ENCODE measurements around the gene RNF212.
"Not testable (repeated sequence)": the region's sequence is repeated elsewhere in the genome, so short reads cannot be mapped to it uniquely, and the experiment has no call there.

The RNF212 gene, protein sequence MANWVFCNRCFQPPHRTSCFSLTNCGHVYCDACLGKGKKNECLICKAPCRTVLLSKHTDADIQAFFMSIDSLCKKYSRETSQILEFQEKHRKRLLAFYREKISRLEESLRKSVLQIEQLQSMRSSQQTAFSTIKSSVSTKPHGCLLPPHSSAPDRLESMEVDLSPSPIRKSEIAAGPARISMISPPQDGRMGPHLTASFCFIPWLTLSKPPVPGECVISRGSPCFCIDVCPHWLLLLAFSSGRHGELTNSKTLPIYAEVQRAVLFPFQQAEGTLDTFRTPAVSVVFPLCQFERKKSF

DNA sequence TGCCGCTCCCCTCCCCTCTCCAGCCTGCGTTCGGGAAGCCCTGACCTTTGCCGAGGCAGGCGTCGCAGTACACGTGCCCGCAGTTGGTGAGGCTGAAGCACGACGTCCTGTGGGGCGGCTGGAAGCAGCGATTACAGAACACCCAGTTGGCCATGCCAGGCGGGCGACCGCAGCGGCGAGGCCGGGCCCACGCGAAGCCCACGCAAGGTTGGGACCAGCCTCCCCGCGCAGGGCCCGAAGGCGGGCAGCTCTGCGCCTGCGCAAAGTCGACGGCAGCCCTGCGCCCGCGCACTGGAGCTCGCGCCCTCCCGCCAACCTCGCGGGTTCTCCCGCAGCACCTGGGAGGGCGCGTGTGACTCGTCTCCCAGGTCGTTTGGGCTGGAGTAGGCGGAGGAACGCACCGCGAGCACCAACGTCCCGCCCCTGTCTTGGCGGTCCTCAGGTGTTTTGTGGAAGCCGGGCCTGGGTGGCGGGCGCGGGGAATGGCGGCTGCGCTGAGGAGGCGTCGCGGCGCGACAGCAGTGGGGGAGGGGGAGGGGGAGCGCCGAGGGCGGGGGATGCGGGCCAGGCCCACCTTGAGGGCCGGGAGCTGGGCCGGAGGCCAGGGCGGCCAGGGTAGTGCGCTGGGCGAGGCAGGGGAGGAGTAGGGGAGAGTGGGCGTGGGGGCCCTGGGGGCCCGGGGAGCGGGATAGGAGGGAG is at the start of gene RNF212:
Gene RNF212, minus strand, starts transcription at position 254 of the 699 bp plus-strand sequence. Its CDS starts 100 bp downstream, at position 154.
- DNase-seq: no peak

DNA sequence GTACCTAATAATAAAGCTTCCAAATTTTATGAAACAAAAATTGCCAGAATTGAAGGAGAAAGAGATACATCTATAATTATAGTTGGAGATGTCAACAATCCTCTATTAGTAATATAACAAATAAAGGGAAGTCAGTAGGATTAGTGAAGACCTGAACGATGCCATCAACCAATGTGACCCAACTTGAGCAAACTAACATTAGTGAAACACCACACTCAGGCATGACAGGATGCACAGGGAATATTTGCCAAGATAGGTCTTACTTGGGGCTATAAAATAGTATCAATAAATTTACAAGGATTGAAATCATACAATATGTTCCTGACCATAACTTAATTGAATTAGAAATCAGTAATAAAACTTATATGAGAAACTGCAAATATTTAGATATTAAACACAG is 47.0 kb upstream of the RNF212 start:
- DNase-seq: no peak

DNA sequence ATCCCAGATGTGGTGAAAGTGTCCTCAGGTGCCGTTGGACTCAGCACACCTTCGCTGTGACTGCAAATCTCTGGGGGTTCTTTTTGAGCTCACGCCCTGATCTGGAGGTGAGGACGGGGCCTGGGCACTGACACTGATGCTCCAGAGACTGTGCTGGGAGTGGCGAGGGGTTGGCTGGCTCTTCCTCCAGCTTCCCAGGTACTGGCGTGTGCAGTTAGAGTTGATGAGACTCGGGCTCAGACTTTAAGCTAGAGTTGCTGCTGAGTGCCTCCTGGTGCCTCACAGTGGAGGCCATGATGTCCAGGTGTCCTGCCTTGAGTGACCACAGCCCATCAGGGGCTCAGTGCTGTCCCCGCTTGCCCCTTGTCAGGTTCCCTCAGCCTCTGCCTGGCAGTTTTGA is 42.7 kb upstream of the RNF212 start:
- DNase-seq: no peak

DNA sequence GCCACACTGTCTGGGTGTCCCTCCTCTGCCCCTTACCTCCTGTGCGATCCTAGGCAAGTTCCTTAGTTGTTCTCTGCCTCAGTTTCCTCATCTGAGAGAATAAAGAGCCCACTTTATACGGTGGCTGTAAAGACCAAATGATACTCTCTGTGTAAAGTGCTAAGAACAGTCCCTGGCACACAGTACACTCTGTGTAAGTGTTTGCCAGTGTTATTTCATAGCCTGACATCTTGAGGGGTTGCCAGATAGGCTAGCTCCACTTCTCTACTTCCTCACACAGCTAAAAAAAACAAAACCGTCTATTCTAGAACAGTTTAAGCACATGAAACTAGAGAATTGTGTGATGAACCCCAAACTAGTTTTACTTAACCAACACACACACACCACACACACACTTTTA is 42.0 kb upstream of the RNF212 start:
- no peak for DNase-seq

DNA sequence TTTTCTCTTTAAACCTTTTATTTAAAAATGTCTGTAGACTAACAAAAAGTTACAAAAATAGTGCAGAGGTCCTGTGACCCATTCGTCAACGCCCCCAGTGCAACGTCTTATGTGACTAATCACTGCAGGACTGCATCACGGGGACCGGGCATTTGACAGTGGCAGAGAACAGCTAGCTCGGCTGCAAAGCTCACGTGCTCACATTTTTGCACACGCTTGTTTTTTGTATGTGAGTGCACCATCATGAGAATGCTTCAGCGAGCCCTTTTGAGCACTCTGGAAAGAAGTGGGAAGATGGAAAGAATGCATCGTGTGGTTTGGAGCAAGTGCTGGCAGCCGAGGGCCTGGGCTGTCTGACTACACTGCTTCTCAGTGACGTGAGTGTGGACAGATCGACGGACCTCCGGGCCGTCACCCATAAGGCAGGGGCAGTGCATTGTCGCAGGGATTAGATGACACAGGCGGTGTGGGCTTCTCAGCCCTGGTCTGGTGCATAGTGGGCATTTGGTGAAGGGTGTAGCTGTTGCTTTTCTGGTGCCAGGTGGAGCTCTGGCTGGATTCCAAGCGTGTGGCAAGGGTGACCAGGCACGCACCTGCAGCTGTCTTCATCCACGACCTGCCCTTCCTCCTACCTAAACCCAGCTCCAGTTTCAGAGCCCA is 41.3 kb upstream of the RNF212 start:
- DNase-seq: peak; percentile 64

DNA sequence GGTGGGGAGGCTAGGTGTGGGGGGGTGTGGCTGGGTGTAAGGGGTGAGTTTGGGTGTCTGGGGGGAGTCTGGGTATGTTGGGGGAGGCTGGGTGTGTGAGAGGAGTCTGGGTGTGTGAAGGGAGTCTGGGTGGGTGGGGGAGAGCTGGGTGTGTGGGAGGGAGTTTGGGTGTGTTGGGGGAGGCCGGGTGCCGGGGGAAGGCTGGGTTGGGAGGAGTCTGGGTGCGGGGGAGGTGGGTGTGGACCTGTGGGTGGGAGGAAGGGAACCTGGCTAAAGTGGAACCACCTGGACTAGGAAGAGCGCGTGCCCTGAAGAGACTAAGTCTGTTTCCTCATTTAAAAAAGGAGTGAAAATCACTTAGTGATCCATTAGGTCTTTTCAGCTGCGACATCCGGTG is 40.8 kb upstream of the RNF212 start:
- DNase-seq: no peak

DNA sequence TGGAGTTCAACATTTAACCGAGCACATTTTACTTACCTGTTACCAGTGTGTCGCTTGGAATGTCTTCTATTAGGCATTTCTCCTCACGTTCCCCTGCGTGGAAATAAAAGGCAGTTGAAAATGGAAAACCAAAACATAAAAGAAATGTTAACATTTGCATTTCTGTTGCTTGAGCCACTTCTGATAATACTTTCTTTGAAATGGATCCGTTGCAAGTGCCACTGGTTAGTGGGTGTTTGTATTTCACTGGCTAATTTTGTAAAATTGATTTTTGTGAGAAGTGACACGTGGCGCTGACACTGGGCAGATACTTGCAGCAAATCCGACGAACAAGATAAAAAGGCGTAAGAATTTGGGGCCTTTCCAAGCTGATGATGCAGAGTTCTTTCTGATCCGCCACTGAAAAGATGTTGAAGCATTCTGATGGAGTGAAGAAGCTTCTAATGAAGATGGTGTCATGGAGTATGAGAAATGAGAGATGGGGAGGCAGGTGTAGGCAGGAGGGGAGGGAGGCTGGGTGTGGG is 40.3 kb upstream of the RNF212 start:
- DNase-seq: no peak

DNA sequence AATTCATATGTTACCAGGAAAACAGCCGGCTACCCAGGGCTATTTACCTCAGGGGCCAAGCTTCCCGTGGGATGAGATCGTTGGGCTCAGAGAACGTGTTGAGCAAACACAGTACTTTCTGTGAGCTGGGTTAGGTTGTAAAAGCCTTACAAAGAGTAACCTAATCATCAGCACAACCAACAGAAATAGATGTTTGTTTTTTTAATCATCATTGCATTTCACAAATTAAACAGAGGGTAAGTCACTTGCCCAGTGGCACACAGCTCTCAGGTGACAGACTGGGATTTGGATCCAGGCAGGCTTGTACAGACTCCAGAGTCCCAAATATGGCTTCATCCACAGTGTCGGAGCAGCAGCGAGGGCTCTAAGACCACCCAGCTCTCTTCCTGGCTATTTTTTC is 38.9 kb upstream of the RNF212 start:
- DNase-seq: no peak

DNA sequence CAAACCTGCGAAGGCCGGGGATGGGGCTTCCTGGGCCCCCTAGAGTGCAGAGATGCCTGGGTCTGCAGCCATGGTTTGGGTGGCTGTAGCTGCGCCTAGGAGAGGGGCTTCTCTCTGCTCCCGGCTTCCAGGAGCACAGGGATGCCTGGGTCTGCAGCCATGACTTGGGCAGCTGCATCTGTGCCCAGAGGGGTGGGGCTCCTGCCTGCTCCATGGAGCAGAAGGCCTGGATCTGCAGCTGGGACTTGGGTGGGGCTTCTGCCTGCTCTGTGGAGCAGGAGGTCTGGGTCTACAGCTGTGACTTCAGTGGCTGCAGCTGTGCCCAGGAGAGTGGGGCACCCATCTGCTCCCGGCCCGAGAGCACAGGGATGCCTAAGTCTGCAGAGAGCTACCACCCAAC is 38.2 kb upstream of the RNF212 start:
- DNase-seq: no peak

DNA sequence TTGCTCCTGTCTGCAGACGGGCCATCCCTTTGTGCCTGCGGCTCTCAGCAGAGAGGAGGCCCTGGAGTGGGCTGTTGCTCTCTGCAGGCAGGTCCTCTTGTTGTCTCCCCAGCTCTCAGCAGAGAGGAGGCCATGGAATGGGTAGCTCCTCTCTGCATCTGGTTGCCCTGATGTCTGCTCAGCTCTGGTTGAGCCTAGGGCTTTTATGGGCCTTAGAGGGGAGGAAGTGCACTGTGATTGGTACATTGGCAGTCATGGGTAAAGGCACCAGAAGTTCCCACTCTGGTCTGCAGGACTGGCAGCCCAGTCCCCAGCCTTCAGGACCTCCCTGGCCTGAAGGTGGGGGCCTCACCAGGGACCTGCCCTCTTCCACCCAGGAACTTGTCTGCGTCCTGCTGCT is 37.5 kb upstream of the RNF212 start:
- no peak for DNase-seq

DNA sequence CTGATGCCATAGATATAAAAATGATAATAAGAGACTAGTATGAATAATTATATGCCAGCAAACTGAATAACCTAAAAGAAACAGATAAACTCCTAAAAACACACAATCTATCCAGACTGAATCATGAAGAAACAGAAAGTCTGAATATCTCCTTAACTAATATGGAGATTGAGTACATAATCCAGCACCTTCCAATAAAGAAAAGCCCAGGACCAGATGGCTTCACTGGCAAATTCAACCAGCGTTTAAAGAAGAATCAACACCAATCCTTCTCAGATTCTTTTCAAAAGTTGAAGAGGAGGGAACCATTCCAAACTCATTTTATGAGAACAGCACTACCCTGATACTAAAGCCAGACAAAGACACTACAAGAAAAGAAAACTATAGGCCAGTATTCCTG is 26.5 kb upstream of the RNF212 start:
- DNase-seq: no peak

DNA sequence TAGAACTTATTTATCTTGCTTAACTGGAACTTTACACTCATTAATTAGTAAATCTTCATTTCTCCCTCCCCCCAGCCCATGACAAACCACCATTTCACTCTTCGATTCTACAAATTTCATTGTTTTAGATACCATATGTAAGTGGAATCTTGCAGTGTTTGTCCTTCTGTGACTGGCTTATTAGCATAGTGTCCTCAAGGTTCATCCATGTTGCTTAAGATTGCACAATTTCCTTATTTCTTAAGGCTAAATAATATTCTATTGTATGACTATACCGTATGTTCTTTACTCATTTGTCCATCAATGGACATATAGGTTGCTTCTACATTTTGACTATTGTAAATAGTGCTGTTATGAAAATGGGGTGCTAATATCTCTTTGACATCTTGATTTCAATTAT is 24.5 kb upstream of the RNF212 start:
- no peak for DNase-seq

DNA sequence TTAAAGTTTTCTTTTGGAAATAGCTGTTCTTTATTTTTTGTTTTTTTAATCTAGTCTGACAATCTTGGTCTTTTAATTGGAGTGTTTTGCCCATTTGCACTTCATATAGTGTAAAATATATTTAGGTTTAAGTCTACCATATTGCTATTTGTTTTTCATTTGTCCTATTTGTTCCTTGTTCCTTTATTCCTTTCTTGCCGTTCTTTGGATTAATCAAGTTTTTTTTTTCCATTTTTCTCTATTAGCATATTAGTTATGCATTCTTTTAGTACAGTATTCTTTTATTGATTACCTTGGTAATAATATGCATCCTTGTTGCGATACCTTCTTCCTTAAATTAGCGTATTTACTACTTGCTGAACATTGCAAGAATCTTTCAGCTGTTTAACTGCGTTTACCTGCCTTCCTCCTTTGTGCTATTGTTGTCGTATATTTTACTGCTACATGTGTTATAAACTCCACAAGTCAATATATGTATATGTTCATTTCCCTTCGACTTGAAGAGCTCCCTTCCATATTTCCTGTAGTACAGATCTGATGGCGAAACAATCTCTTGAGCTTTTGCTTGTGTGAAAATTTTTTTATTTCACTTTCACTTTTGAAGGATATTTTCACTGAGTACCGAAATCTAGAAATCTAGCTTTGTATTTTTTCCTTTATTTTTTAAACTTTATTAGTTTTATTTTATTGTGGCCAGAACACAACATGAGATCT is 23.9 kb upstream of the RNF212 start:
- no peak for DNase-seq

DNA sequence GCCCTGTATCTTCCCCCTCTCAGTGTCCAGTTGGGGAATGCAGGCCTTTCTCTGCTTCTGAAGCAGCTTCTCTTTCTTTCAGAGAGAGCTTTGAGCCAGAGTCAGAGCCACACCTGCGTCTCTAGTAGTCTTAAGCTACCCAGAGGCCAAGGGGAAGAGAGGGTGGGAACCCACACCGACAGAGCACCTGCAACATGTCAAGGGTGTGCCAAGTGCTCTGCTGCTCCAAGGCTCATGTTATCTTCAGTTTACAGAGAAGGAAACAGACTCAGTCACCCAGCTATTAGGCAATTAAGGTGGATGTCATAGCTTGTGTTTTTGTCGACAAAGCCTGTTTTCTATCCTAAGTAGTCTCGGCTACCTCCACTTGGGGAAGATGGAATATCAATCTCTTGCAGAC is 22.7 kb upstream of the RNF212 start:
- DNase-seq: no peak

DNA sequence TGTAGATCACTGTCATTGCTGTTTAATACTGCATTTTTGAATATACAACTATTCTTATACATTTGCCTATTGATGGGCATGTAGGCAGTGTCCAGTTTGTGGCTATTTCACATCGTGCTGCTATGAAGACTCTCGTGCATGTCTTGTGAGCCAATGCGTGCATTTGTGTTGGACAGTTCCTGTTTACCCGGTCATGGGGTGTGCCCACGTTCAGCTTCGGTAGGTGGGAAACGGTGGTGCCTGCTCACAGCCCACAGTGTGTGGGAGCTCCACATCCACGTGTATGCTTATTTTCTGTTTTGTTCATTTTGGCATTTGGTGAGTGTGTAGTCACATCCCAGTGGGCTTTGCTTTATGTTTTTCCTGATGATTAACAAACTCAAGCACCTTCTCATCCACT is 19.7 kb upstream of the RNF212 start:
- DNase-seq: no peak

DNA sequence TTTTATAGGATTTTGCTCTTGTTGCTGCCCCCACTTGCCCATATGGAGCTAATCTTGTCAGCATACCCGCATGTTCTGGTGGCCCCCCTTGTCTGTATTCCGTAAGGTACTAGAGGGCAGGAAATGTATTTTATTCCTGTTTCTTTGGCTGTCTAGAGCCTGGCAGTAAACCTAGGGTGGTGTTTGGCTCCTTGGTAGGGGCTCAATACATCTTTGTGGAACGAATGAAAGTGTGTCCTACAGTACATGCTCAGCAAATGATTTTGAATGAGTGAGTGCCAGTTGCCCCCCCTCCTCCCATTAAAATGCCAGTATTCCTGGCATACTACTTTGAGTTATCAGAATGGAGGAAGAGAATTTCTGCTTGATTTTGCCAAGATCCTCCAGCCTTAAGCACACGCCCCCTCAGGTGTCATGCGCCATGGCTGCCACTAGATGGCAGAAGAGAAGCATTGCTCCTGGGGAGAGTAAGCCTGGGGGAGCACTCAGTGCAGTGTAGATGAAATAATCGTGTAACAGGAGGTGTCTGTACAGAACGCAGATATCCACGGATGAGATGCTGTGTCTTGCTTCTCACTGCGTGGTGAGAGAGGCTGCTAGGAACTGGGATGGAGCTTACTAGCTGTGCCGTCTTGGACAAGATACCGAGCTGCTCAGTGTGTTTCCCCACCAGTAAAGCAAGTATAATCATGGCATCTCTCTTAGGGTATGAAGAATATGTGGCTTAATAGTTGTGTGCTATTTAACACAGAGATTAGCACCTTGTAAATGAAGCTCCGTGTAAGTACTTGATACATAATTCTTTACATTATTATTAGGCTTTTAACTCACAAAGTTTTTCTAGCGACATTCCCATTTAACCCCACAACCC is 17.2 kb upstream of the RNF212 start:
- peak; percentile 86 for DNase-seq

DNA sequence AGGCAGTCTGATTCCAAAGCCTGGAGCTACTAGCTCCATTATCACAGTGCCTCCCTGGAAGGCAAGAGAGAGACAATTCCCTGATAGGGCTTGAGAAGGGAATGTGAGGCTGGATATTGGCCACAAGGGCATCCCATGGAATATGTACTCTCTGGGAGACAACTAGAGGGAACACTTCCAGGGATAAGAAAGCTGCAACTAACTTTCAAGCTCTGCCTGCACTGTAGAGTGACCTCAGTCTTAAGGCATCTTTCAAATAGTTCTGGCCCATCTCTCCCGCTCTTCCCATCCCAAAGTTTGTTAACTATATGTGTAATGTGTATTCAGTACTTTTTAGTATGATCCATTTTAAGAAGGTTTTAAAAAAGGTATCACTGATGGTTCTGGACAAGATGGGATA is 13.1 kb upstream of the RNF212 start:
- DNase-seq: no peak

DNA sequence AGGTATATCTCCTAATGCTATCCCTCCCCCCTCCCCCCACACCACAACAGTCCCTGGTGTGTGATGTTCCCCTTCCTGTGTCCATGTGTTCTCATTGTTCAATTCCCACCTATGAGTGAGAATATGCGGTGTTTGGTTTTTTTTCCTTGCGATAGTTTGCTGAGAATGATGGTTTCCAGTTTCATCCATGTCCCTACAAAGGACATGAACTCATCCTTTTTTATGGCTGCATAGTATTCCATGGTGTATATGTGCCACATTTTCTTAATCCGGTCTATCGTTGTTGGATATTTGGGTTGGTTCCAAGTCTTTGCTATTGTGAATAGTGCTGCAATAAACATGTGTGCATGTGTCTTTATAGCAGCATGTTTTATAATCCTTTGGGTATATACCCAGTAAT is 12.1 kb upstream of the RNF212 start:
- DNase-seq: not testable (repeated sequence)

DNA sequence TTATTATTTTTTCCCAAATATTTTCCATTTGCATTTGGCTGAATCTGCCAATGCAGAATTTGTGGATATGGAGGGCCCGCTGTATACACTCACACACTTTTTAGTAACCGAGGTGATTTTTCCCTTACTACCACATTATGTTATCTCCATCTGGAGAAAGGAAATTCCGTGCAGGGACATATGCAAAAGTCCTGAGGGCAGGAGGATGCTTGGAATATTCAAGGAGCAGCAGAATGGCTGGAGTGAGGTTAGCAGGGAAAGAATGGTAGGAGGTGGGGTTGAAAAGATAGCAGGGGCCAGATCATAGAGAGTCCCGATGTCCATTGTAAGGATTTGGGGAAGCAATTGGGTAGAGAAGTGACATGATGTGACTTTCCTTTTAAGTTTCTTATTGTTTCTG is 11.5 kb upstream of the RNF212 start:
- DNase-seq: no peak

DNA sequence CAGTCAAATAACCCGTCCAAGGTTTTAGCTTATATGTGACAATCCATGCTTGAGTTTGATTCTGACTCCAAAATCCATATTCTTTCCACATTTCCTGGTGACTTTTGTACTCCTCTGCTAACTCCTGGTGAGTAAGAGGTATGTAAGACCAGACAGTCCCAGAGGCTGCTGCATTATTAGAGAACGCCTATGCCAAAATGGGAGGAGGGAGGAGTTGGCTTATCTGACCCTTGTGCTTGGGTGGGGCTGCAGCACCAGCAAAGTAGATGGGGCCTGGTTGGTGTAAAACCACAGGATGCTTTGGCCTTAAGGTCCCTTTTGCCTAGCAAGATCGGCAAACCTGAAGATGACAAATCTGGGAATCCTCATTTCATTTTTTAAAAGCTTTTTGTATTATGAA is 9.1 kb upstream of the RNF212 start:
- DNase-seq: no peak

DNA sequence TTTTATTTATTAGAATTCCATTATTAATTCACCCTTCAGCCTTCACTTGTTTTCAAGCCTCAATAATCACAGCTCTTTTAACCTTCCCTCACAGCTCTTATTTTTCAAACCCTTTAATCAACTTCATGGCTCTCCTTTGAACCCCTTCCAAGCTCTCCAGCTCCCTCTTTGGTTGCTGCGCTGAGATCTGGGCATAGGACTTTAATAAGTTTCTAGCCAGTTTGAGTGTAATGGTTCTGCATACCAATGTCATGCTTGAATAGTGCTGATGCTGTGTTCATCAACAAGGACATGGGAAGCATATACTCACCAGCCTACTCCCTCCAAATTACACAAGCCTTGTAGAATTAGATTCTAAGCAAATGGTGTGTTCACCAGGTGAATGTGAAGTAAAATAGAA is 3.5 kb upstream of the RNF212 start:
- no peak for DNase-seq
